Ishikawa (cell line): ENCODE data around the gene GDF15.

Experiments used
- CEBPB ChIP-seq: IDR thresholded peaks from 2 replicates; pipeline ENCODE4 v1.6.1; 2012
- CREB1 ChIP-seq: IDR thresholded peaks from 2 replicates; pipeline ENCODE4 v1.6.1; 2012; ENCODE audit warnings: low read depth
- EGR1 ChIP-seq: IDR thresholded peaks from 2 replicates; pipeline ENCODE4 v1.6.1; 2012
- EP300 ChIP-seq: IDR thresholded peaks from 2 replicates; pipeline ENCODE4 v1.6.1; 2012; ENCODE audit warnings: borderline replicate concordance
- FOXM1 ChIP-seq: IDR thresholded peaks from 2 replicates; pipeline ENCODE4 v1.6.1; 2012; ENCODE audit warnings: low read depth, borderline replicate concordance
- NFIC ChIP-seq: IDR thresholded peaks from 2 replicates; pipeline ENCODE4 v1.6.1; 2012
- RAD21 ChIP-seq: IDR thresholded peaks from 2 replicates; pipeline ENCODE4 v1.6.1; 2012; ENCODE audit warnings: low read depth
- TAF1 ChIP-seq: IDR thresholded peaks from 2 replicates; pipeline ENCODE4 v1.6.1; 2012; ENCODE audit warnings: low read depth, mild to moderate bottlenecking
- TCF12 ChIP-seq: IDR thresholded peaks from 2 replicates; pipeline ENCODE4 v1.6.1; 2012; ENCODE audit warnings: low read depth
- TEAD4 ChIP-seq: IDR thresholded peaks from 2 replicates; pipeline ENCODE4 v1.6.1; 2012
- USF1 ChIP-seq: IDR thresholded peaks from 2 replicates; pipeline ENCODE4 v1.6.1; 2012
- YY1 ChIP-seq: IDR thresholded peaks from 2 replicates; pipeline ENCODE4 v1.6.1; 2012; ENCODE audit warnings: low read depth
- ZBTB7A ChIP-seq: IDR thresholded peaks from 2 replicates; pipeline ENCODE4 v1.6.1; 2012; ENCODE audit warnings: low read depth
- TF ChIP-seq, protein P1 (sequence below): IDR thresholded peaks from 2 replicates; pipeline ENCODE4 v1.6.1; 2012; ENCODE audit warnings: low read depth, mild to moderate bottlenecking
- TF ChIP-seq, protein P2 (sequence below): IDR thresholded peaks from 2 replicates; pipeline ENCODE4 v1.6.1; 2012

Gene GDF15

GRCh38 chr19:18418483-18419194 is 32.7 kb downstream of the GDF15 start:
- TF ChIP-seq TAF1 (no peak), TCF12 (peak; percentile 48; the same call in 1 of the 2 replicates), CEBPB (no peak), USF1 (no peak)
- TF ChIP-seq, protein P1, sequence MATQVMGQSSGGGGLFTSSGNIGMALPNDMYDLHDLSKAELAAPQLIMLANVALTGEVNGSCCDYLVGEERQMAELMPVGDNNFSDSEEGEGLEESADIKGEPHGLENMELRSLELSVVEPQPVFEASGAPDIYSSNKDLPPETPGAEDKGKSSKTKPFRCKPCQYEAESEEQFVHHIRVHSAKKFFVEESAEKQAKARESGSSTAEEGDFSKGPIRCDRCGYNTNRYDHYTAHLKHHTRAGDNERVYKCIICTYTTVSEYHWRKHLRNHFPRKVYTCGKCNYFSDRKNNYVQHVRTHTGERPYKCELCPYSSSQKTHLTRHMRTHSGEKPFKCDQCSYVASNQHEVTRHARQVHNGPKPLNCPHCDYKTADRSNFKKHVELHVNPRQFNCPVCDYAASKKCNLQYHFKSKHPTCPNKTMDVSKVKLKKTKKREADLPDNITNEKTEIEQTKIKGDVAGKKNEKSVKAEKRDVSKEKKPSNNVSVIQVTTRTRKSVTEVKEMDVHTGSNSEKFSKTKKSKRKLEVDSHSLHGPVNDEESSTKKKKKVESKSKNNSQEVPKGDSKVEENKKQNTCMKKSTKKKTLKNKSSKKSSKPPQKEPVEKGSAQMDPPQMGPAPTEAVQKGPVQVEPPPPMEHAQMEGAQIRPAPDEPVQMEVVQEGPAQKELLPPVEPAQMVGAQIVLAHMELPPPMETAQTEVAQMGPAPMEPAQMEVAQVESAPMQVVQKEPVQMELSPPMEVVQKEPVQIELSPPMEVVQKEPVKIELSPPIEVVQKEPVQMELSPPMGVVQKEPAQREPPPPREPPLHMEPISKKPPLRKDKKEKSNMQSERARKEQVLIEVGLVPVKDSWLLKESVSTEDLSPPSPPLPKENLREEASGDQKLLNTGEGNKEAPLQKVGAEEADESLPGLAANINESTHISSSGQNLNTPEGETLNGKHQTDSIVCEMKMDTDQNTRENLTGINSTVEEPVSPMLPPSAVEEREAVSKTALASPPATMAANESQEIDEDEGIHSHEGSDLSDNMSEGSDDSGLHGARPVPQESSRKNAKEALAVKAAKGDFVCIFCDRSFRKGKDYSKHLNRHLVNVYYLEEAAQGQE, result no peak

DNA sequence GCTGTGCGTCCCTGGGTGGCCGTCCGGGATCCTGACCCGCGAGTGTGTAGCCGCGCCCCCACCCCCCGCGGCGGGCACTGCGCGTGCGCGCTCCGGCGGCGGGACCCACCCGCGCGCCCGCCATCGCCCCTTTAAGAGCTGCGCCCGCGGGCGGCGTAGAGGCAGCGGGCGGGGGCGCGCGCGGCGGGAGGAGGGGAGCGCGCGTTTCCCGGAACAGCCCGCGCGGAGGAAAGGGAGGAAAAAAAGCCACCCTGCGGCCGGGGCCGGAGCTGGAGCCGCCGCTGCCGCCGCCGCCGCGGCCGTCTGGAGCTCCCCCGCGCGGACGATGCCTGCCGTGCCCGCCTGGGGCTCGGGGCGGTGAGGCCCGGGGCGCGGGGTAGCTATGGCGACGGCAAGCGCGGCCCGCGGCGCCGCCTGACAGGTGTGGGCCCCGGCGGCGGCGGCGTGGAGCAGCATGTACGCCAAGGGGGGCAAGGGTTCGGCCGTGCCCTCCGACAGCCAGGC is 33.3 kb downstream of the GDF15 start, which contains the start of gene SSBP4:
Gene SSBP4, plus strand, starts transcription at position 204 of the 504 bp plus-strand sequence. Its CDS starts 251 bp downstream, at position 455.
- TF ChIP-seq TAF1 (peak; percentile 61; the same call in 1 of the 2 replicates), EGR1 (0 out of 2 replicates have a peak, but pooled peaks have one; percentile 37), NFIC (no peak), YY1 (peak; percentile 17; the same call in 1 of the 2 replicates), USF1 (no peak), CEBPB (no peak), CREB1 (no peak), FOXM1 (no peak), RAD21 (peak; percentile 9; the same call in 1 of the 2 replicates), TCF12 (0 out of 2 replicates have a peak, but pooled peaks have one; percentile 42), ZBTB7A (no peak), EP300 (peak; percentile 87), TEAD4 (no peak)
- TF ChIP-seq, protein P1, result no peak
- TF ChIP-seq, protein P2, sequence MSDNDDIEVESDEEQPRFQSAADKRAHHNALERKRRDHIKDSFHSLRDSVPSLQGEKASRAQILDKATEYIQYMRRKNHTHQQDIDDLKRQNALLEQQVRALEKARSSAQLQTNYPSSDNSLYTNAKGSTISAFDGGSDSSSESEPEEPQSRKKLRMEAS, result peak; percentile 57; the same call in 1 of the 2 replicates

DNA sequence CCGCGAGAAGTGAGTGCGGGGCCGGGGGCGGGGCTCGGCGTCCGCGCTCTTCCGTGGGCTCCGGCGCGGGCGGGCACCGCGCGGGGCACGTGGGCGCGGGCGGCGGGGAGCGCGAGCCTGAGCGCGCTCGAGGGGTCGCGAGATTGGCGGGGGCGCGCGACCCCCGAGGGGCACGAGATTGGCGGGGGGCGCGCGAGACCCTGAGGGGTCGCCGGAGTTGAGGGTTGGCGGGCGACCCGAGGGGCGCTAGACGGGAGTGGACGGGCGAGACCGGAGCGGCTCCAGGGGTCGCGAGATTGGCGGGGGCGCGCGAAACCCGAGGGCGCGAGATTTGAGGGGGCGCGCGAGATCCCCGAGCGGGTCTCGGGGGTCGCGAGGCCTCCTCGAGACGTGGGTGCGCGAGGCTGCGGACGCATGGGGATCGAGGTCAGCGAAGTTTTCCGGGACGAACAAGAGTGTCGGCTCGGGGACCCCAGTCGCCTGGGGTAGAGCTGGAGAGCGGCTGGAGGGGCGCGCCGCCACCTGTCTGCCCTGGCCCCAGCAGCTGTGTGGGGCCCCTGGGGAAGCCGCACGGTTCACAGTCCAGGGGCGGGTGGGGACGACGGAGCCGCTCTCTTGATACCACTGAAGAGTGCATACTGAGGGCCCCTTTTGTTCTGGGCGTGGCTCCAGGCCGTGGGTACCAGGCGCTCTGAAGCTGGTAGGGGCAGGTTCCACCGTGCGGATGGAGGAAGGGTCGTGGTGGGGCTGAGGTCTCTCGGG is 33.9 kb downstream of the GDF15 start:
- TF ChIP-seq, protein P1, result no peak
- TF ChIP-seq, protein P2, result no peak
- TF ChIP-seq RAD21 (no peak), TEAD4 (no peak), CREB1 (no peak), ZBTB7A (peak; percentile 98)

DNA sequence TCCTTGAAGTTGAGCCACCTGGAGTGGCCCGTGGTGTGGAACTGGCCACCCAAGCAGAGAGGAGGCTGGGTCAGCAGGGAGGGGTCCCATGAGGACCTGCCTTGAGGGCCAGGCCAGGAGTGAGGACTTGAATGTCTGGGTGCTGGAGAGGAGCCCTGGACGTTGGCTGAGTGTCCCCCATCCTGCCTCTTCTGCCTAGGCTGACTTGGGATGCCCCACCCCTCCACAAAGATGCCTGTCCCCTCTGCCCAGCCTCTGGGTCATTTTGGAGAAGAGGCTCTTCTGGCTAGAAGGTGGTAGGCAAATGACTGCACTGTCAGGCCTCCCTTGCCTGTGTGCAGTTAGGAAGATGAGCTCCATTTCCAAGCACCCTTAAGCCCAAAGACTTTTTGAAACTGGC is 35.0 kb downstream of the GDF15 start:
- TF ChIP-seq, protein P1, result no peak
- TF ChIP-seq EGR1 (no peak), EP300 (no peak), TAF1 (no peak), TCF12 (no peak), TEAD4 (no peak), YY1 (no peak), RAD21 (no peak), NFIC (no peak), CREB1 (no peak), FOXM1 (no peak), ZBTB7A (no peak), CEBPB (no peak), USF1 (no peak)
- TF ChIP-seq, protein P2, result no peak
